ENCODE results near the gene FOXD1. TPM values are rescaled to one million over a fixed set of nuclear protein-coding genes. Genes with fewer than 3 reads are reported as not detected.

Gene FOXD1
- total and polyA plus RNA-seq, 2 of the 8 experiments (the other 6 are each of a cell fraction or from before 2014, with no cell fraction given) = 0.11 to 1.1 TPM

DNA sequence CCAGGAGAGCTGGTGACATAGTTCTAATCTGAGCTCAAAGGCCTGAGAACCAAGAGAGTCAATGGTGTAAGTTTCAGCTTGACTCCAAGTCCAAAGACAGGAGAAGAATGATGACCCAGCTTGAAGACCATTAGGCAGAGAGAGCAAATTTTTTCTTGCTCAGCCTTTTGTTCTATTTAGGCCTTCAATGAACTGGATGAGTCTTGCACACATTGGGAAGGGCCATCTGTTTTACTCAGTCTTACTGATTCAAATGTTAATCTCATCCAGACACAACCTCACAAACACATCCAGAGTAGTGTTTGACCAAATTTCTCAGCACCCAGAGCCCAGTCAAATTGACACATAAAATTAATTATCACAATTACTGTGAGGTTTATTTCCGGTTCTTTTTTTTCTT lies 42.6 kb upstream of the FOXD1 start (continued):
- no peak for TF ChIP-seq TAF7 (optimal IDR thresholded peaks at IDR 0.05; ENCODE audit: borderline replicate concordance, low read depth, low read length)

Data from H1 (cell line).